Globus pallidus (tissue), 1 donor: Measurements from ENCODE around the gene HNRNPU.
"Not testable (repeated sequence)": the region's sequence is repeated elsewhere in the genome, so short reads cannot be mapped to it uniquely, and the experiment has no call there.

Experiments
- DNase-seq: peaks from one replicate; pipeline ENCODE4 v3.0.0-alpha.2; 2015; ENCODE audit warnings: low spot score

HNRNPU gene

GRCh38 chr1:244840219-244840794 lies 24.0 kb downstream of the HNRNPU start:
- DNase-seq, result no peak

DNA sequence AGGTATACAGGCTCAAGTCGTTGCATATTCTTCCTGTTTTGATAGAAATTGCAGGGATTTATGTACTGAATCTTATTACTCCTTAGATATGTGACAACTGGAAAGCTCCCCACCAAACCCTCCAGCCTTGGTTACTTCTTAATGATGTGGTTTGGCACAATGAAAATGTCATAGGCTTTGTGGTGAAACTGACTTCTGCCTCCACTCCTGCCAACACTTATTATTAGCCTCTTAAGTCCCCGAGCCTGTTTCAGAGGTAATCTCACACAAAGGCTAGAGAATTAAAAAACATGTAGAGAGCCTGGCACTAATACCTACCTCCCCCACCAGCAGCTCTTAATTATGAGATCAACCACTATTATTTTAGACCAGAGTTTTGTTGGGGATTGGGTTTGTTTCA lies 24.7 kb downstream of the HNRNPU start:
- no peak for DNase-seq

DNA sequence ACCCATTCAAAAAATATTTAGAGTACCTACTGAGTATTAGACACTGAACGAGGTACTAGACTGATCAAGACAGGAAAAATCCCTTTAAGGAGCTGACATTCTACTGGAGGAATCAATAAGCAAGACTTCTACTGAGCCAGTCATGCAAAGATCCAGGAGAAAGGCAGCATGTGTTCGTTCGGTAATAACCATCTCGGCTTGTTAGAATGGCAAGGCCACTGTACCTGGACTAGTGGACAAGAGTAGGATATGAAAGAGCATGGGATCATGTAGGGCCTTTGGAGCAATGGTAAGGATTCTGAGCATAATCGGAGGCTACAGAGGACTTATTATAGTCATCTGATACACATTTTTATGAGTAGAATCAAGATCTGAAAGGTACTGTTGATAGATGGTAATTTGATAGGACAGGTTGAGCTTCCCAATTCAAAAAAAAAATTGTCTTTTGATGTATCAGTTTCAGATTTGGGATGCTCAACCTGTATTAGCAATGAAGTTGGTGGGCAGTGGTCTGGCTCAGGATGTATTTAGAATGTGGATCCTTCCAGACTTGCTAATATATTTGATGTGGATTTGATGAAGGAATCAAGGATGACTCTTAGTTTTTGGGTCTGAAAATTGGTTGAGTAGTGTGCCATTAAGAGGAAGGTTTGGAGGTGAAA lies 26.6 kb downstream of the HNRNPU start:
- DNase-seq, result no peak

- no peak for DNase-seq
These were observed 27.8 kb downstream of the HNRNPU start for GRCh38 chr1:244836584-244836983.

DNA sequence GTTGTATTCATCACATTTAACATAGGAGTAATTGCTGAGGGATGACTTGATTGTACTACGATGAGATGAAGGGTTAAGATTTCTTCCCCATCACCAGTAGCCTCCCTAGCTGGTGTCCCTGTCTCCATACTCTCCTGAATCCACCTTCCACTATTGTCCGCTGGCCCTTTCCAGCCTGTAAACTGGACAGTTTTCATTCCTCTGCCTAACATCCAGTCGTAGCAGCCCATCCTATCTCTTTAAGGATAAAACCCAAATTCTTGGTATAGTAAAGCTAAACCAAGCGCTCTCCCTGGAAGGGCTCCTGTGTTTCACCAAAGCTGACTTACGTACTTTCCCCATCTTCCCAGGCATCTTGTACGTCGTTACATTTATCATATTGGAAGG lies 28.2 kb downstream of the HNRNPU start:
- DNase-seq, result peak; percentile 43

DNA sequence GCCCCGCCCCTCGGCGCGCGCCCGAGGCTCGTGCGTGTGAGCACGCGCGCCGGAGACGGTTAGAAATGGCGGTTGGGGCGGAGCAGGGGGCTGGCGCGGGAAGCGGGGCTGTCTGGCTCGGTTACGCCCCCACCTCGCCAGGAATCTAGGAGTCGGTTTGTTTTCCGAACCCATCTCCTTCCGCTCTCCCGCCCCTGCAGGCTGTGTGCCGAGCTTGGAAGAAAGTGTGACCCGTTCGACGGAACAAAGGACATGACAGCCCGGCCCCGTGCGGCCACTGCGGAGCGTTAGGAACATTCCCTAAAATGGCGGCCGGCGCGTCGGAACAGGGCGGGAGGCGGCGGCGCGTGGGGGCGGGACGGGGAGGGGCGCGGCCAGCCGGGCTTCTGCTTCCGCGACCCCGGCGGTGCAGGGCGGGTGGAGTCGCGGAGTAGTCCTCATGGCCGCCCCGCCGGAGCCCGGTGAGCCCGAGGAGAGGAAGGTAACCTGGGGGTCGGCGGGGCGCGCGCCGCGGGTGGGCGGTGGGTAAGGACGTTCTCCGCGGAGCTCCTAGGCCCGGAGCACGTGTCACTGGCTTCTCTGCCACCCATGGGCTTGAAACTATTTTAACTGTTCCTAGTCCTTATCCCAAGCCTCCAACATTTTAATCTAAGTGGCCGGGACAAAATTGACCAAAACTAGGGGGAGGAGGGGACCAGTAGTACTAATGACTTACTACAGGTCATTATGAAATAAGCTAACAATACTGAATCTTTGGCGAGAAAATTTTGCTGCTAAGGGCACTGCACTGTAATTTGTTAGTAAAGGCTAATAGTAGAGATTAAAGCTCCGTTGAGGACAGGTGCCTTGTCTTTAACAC lies 28.8 kb downstream of the HNRNPU start, which contains the start of gene COX20:
Gene COX20 (plus strand): TSS at position 383 of the 859 bp plus-strand sequence. CDS start 57 bp downstream, at position 440.
- DNase-seq, result no peak

DNA sequence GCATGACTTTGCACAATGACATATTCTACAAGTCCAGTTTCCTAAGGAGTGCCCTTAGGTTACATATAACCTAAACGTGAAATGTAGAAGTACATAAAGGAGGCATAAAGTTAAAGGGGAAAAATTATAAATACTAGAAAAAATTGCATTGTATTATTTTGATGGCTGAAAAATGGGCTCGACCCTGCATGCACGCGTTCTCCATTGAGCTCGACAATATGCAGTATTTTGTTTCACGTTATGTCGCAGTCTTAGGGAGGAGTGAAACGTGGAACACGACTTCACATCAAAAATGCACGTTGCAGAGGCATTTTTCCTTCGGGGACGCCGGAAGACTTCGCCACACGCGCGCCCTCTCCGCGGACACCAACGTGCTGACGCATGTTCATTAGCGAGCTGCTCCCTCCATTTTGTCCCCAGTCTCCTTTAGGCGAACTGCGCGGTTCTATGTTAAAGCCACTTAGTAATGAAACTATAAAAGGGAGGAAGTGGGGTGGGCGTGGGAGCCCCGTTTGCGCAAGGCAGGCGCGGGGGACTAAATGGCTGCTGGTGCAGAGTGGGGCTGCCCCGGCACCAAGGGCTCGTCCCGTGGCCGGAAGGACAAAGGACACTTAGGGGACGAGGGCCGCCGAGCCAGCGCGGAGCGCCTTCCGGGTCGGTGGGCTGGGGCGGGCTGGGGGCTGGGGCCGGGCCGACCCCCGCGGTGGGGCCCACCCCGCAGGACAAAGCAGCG lies 29.6 kb downstream of the HNRNPU start:
- peak; percentile 93 for DNase-seq

DNA sequence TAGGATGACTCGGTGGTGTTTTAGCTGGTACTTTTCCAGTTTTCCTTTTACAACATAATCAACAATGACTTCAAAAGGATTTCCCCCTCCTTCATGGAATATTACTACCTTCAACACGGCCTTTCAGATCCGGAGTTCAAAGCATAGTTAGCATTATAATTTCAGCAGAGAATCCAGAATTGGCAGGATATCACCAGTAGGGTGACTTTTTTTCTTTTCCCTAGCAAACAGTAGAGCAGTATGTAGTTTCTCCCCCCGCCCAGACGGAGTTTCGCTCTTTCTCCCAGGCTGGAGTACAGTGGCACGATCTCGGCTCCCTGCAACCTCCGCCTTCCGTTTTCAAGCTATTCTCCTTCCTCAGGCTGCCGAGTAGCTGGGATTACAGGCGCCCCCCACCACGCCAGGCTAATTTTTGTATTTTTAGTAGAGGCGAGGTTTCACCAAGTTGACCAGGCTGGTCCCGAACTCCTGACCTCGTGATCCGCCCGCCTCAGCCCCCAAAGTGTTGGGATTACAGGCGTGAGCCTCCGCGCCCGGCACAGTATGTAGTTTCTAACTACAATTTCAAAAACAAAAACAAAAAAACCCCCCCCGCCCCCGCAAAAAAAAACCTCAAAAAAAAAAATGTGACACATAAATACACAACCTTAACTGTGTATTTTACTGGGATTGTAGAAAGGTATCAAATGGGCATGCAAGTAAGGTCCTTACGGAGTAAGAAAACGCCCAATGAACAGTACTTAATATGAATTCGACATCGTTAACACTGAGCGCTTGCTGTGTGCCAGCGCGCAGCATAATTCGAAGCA lies 30.4 kb downstream of the HNRNPU start:
- DNase-seq, result peak; percentile 74

GRCh38 chr1:244833260-244833659 lies 31.1 kb downstream of the HNRNPU start:
- not testable (repeated sequence) for DNase-seq

DNA sequence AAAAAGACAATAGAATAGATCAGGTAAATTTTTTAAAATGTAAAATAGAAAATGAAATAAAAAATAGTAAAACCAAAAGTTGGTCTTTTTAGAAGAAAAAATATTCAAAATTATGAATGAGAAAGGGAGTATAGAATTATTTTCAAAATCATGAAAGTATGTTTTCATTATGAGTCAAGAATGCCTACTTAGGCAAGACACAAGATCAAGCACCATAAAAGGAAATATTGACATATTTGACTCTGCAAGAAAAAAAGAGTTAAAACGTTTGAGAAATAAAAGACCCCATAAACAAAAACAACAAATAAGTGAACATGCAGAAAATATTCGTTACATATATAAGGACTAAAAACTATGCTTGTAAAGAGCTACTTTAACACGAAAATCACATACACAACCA lies 33.7 kb downstream of the HNRNPU start:
- DNase-seq, result no peak

GRCh38 chr1:244826712-244827111 lies 37.6 kb downstream of the HNRNPU start:
- no peak for DNase-seq

DNA sequence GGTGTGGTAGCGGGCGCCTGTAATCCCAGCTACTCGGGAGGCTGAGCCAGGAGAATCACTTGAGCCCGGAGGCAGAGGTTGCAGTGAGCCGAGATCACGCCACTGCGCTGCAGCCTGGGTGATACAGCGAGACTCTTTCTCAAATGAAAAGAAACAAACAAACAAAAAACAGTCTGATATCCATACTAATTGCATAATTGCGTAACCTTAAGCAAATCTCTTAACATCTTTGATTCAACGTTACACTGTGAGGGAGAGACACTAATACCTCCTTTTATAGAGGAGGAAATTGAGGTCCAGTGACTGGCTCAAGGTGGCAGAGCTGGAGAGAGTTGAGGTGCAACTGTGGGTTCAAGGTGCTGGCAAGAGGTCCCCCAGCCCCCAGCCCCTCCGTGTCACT lies 41.5 kb downstream of the HNRNPU start:
- DNase-seq, result no peak

DNA sequence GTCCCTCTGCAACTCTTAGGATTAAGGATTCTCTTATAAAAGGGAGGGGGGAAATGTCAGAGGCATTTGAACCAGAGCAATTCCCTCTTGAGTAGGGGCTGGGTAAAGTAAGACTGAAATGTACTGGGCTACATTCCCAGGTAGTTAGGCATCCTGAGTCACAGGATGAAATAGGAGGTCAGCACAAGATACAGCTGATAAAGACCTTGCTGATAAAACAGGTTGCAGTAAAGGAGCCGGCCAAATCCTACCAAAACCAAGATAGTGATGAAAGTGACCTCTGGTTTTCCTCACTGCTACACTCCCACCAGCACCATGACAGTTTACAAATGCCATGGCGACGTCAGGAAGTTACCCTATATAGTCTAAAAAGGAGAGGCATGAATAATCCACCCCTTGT lies 43.2 kb downstream of the HNRNPU start:
- DNase-seq, result no peak

GRCh38 chr1:244820131-244820530 lies 44.2 kb downstream of the HNRNPU start:
- DNase-seq, result no peak

- DNase-seq, result no peak
These were observed 46.9 kb downstream of the HNRNPU start for GRCh38 chr1:244817415-244817894.

- no peak for DNase-seq
These were observed 48.7 kb downstream of the HNRNPU start for GRCh38 chr1:244815600-244816099.

GRCh38 chr1:244813327-244813726 lies 51.0 kb downstream of the HNRNPU start:
- no peak for DNase-seq

DNA sequence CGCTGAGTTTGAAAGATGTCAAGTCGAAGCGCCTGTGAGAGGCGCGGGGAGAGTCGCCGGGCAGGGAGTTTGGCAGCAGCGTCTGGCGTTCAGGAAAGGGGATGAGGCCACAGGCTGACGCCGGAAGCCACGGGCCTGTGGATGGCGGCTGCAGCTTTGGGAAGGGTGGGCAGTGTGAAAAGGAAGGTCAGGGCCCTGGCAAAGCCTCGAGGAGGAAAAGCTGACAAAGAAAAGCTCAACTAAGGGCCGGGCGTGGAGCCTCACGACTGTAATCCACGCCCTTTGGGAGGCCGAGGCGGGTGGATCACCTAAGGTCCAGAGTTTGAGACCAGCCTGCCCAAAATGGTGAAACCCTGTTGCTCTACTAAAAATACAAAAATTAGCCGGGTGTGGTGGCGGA lies 54.1 kb downstream of the HNRNPU start:
- DNase-seq, result no peak

GRCh38 chr1:244807138-244807537 lies 57.2 kb downstream of the HNRNPU start:
- no peak for DNase-seq

GRCh38 chr1:244804841-244805240 lies 59.5 kb downstream of the HNRNPU start:
- no peak for DNase-seq
